ENCODE data around the gene SHOX. TPM values are rescaled to one million over a fixed set of nuclear protein-coding genes. Genes with fewer than 3 reads are reported as not detected.

SHOX gene
- total and polyA plus RNA-seq, 10 of the 15 experiments (the other 5 are each of a cell fraction or from before 2014, with no cell fraction given): 0.42 TPM; not detected in 9

GRCh38 chrX:629230-630006 is 1.2 kb upstream of the SHOX start:
- BruUV-seq (replicated peaks): no TSS peak
- ChIA-PET RAD21 (ENCODE audit: unreplicated experiment) (no interaction called here), CTCF (no interaction called here)

More at GRCh38 chrX:629230-630006, 1.2 kb upstream of the SHOX start:
- ChIA-PET POLR2A (no interaction called here), SMC1A (ENCODE audit: uncharacterized antibody, unreplicated experiment) (no interaction called here)
- no peaks in the 10 kb centered on the region for H3K27me3 ChIP-seq (replicated peaks in 1 of 2; ENCODE audit: control insufficient read depth in 2 of 2, insufficient read depth in 2 of 2, low read length in 1 of 2)
- H3K4me3 ChIP-seq: no peak overlapping the region
- no peak overlapping the region for H3K9ac ChIP-seq (ENCODE audit: control insufficient read depth, insufficient read depth, low read length)
- in situ Hi-C loops (cut with MboI) (no loop called here), intact Hi-C loops (cut with micrococcal nuclease; ENCODE audit: unreplicated experiment) (no loop called here)
- no peak overlapping the region for H2AFZ ChIP-seq (ENCODE audit: control insufficient read depth, low read depth, low read length)
- ATAC-seq (no peak), FAIRE-seq (no peak), DNase-seq (ENCODE audit: low read depth, low spot score) (no peak)
- H3K36me3 ChIP-seq (ENCODE audit: control insufficient read depth in 2 of 2, insufficient read depth in 2 of 2, low read length in 1 of 2): no peaks in the 10 kb centered on the region
- H3K4me2 ChIP-seq (ENCODE audit: control insufficient read depth, insufficient read depth): no peak overlapping the region
- no peaks in the 10 kb centered on the region for H3K79me2 ChIP-seq (ENCODE audit: control insufficient read depth, insufficient read depth, low read length)
- no peak for TF ChIP-seq NKRF (conservative IDR thresholded peaks at IDR 0.05)
- no peak for TF ChIP-seq SUPT20H (IDR thresholded peaks at IDR 0.05; ENCODE audit: borderline replicate concordance, control insufficient read depth, low read depth, low read length)
- no peak for TF ChIP-seq NBN (IDR thresholded peaks at IDR 0.05)
- TF ChIP-seq EED (IDR thresholded peaks at IDR 0.05; ENCODE audit: low read depth): no peak
- no peak overlapping the region for H3K27ac ChIP-seq (ENCODE audit: control insufficient read depth, insufficient read depth)
- 53% methylated on average over 30 of the region's 30 CpGs for WGBS (ENCODE audit: insufficient coverage, insufficient replicate concordance, low lambda C conversion rate, missing lambda C conversion rate)
- H3K9me3 ChIP-seq (replicated peaks; ENCODE audit: control insufficient read depth, insufficient read depth, low read length): no peaks in the 10 kb centered on the region; the same call in 2 of the 3 replicates
- no peaks in the 10 kb centered on the region for H3K4me1 ChIP-seq (ENCODE audit: control insufficient read depth, insufficient read depth, low read length)
- no peaks in the 10 kb centered on the region for H4K20me1 ChIP-seq (ENCODE audit: control insufficient read depth, insufficient read depth)

Measured in GM12878 (cell line).